KBM-7 (cell line): ENCODE data around the gene MTRF1.

Experiments
- DNase-seq: peaks from one replicate; pipeline ENCODE4 v3.0.0-alpha.2; 2015
- in situ Hi-C: fragments of 300-500 bp; cut with MboI; formaldehyde crosslinking; loops from 2 replicates; pipeline ENCODE4 v1.14.3; 2020; ENCODE audit warnings: low sequenced_read_pairs, low pct_unique_long_range_greater_than_20kb, mixed read lengths

The MTRF1 gene

DNA sequence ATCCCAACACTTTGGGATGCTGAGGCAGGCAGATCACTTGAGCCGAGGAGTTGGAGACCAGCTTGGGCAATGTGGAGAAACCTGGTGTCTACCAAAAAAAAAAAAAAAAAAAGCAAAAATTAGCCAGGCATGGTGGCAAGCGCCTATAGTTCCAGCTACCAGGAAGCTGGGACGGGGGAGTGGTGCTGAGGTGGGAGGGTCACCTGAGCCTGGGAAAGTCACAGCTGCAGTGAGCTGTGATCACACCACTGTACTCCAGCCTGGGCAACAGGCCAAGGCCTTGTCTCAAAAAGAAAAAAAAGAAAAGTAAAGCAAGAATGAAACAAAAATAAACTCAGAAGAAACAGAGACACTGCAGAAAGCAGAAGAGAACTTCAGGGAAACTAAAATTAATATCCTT is 31.6 kb downstream of the MTRF1 start:
- in situ Hi-C loops, result no loop called here
- DNase-seq, result peak; percentile 25

DNA sequence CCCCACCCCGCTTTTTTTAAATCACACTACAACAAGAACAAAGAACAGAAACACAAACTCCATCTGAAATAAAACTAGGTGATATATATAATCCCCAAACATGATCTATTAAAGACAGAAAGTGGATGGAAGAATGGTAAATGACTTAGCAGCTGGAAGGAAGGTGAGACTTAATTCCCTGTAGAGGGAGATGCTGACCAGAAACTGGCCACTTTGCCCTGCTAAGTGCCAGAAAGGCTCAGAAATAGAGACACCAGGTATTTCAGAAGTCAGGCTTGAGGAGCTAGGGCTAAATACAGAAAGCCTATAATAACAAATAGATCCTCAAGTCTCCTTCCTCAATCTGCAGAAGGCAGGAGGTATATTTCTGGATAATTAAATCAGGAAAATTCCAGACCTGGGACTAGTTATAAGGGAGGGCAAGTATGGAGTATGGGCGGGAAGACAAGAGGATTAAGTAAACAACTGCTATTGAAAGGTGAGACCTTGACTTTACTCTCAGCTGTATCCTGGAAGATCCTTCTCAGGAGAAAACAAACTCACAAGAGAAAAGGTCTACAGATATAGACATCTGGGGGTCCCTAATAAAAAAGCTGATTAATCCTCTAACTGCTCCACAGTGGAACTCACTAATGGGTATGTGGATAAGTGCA is 32.2 kb downstream of the MTRF1 start:
- DNase-seq, result no peak
- in situ Hi-C loops, result no loop called here

DNA sequence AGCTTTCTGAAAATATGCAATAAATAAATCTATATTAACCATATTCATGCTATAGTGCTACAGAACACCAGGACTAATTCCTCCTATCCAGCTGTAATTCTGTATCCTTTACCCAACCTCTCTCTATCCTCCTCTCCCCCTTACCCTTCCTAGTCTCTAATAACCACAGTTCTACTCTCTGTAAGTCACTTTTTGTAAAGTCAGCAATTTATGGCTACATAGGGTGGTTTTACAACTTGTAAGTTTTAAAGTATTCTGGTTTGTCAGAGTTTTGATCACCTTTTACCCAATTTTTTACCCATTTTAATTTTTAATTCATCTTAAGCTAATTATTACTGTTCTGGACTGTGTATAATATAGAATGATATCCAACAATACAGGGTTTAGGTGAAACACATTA is 34.0 kb downstream of the MTRF1 start:
- in situ Hi-C loops, result no loop called here
- DNase-seq, result no peak

DNA sequence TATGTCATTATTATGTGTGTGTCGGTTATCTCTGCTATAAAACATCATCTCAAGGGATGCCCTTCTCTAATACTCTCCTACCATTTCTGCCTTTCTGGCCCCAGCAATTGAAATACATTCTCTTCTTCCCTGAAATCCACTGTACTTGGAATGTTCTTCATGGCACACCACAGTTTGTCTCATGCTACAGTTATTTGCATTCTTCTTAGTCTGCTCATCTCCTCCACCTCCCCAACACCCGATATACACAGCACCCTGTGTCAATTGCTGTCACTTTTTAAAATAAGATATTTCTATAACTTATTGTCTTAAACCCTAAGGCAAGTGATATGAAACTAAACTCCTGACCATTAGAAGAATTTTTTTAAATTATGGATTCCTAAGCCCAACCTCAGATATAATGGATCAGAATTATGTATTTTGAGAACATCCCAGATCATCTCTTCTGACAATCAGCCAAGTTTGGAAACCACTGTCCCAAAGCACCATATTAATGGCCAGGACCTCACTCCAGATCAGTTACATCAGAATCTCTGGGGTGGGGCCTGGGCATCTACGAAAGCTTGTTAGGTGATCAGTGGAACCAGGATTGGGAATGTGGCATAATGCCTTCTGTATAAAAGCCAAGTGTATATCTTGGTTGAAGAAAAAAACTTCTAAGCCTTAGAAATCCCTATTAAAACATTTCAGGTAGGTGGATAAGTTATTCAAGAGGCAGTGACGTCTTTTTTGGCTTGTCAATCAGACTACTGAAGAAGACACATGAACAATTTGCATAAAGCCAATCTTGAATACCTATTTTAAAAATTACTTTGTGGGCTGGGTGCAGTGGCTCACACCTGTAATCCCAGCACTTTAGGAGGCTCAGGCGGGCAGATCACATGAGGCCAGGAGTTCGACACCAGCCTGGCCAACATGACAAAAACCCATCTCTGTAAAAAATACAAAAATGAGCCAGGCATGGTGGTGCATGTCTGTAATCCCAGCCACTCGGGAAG is 39.0 kb downstream of the MTRF1 start:
- in situ Hi-C loops, result no loop called here
- no peak for DNase-seq

DNA sequence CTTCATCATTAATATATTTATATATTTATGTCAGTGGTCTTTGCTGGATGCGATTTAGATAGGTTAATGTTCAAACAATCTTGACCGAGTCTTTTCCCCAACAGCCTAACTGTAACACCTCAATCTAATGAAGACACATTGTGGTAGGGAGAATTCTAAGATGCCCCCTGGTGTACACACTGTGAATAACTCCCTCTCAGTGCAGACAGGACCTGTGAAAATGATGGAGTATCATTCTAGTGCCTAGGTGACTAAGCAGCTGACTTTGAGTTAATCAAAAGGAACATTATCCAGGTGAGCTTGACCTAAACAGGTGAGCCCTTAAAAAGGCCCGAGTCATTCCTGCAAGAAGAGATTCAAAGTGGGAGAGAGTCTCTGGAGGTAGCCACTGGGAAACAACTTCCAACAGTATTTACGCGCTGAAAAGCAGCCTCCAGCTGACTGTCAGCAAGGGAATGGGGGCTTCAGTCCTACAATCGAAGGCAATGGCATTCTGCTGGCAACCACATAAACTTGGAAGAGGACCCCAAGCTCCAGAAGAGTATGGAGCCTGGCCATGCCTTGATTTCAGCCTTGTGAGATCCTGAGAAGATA is 41.0 kb downstream of the MTRF1 start:
- peak; percentile 71 for DNase-seq
- in situ Hi-C loops, result no loop called here

DNA sequence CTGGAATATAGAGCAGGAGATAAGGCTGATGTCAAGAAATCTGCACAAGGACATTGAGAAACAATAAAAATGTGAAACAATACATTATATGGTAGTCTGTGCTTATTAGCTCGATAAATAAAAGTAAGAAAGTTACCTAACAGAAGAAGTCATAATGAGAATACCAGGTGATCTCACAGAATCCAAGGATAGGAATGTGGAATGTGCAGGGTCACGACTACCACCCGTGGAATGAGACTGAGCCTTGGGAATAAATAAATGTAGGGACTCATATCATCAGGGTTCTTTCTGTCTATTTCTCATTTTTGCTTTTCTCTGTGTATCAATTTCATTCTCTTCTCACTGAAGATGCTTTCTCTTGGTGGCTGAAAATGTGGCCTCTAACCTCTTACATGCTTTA is 43.0 kb downstream of the MTRF1 start:
- in situ Hi-C loops, result no loop called here
- DNase-seq, result no peak

DNA sequence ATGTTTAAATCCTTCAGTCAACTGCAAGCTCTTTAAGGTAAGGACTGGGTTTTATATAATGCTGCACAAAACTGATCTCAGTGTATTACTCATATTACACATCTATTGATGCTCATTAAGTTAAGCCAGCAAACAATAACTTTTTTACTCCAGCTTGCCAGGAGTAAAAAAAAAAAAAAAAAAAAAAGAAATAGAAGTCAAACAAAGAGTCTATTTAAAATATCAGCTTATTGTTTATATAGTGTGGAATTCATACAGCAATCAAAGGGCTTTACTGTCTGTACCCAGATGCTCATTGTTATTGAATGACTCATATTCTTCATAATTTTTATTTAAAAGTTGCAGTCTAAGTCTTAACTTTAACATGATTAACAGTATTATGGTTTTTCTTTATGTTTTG is 47.2 kb downstream of the MTRF1 start:
- in situ Hi-C loops, result no loop called here
- no peak for DNase-seq

DNA sequence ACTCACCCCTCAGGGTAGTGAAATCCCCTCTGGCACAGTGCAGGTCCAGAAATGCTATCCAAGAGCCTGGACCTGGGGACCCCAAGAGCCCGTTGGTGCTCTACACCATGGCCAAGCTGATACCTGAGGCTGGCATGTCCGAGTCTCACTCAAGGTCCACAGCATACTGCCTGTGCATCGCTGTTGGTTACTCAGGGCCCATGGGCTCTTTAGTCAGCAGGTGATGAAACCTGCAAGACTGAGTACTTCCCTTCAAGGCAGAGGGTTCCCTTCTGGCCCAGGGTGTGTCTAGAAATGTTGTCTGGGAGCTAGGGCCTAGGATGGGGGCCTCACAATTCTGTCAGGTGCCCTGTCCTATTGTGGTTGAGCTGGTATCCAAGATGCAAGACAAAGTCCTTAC is 49.5 kb downstream of the MTRF1 start:
- in situ Hi-C loops, result no loop called here
- no peak for DNase-seq

DNA sequence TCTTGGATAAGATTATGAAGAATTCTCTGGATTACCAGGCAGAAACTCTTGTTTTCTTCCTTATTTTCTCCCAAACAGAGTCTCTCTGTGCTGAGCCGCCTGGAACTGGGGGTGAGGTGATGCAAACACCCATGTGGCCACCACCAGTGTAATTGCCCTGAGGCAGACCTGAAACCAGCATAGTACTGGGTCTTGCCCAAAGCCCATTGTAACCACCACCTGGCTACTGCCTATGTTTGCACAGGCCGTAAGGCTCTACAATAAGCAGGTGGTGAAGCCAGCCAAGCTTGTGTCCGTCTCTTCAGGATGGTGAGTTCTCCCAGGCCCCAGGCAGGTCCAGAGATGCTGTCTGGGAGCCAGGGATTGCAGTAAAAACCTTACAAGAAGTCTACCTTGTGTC is 50.1 kb downstream of the MTRF1 start:
- in situ Hi-C loops, result no loop called here
- no peak for DNase-seq

DNA sequence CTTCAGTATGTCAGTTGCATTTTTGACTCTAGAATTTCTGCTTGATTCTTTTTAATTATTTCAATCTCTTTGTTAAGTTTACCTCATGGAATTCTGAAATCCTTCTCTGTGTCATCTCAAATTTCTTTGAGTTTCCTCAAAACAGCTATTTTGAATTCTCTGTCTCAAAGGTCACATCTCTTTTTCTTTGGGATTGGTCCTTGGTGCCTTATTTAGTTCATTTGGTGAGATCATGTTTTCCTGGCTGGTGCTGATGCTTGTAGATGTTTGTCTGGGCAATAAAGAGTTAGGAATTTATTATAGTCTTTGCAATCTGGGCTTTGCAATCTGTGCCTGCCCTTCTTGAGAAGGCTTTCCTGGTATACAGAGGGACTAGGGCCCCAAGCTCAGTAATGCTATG is 50.5 kb downstream of the MTRF1 start:
- DNase-seq, result no peak
- in situ Hi-C loops, result no loop called here

DNA sequence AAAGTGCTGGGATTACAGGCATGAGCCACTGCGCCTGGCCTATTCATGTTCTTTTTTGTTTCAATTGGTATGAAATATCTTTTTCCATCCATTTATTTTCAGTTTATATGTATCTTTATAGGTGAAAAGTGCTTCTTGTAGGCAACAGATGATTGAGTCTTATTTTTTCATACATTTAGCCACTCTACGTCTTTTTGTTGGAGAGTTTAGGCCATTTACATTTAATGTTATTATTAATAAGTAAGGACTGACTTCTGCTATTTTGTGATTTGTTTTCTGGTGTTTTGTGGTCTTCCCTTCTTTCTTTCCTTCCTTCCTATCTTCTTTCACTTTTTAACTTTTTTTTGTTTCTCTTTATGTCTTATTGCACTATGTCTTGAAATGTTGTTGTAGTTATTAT is 52.3 kb downstream of the MTRF1 start:
- no peak for DNase-seq
- in situ Hi-C loops, result no loop called here

DNA sequence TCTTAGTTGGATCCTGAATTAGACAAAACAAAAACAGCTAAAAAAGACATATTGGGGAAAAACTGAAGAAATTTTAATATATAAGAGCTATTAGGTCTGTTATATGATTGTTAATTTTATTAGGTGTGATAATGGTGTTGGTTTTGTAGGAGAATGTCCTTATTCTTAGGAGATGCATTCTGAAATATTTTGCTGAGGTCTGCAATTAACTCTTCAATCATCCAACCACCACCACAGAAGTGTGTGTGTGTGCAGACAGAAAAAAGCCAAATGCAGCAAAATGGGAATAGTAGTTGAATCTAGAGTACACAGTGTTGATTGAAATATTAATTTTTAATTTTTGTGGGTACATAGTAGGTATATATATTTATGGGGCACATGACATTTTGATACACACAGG is 56.9 kb downstream of the MTRF1 start:
- in situ Hi-C loops, result no loop called here
- DNase-seq, result no peak

DNA sequence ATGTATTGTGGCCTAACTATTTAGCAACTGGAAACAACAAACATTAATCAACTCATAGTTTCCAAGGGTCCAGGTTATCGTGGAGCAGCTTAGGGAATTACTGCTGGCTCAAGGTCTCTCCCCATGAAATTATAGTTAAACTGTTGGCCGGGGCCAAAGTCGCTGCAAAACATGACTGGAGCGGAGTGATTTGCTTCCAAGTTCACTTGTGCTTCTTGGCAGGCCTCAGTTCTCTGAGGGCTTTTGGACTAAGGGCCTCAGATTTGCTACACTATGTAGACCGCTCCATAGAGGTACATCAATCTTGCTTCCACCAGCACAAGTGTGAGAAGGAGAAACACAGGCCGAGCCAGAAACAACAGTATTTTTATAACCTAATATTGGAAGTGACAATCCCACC is 59.6 kb downstream of the MTRF1 start:
- in situ Hi-C loops, result no loop called here

DNA sequence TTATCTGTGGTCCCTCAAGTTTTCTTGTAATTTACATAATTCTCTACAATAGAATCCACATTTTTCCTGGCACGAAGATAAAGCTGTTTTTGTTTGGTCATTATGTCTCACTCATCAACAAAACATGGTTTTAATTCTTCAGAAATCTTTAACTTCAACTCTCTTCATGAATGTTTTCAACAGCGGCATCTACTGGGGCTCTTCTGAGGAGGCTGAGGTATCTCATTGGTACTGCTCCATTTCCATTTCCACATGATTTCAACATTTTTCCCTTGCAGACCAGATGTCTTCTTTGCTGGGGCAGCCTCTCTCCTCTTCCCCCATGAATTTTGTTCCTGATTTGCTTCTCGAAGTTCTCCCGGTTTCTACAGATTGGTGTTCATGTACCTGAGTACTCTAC is 63.2 kb downstream of the MTRF1 start:
- no peak for DNase-seq
- in situ Hi-C loops, result no loop called here

More for the DNA sequence above, 59.6 kb downstream of the MTRF1 start:
- no peak for DNase-seq

DNA sequence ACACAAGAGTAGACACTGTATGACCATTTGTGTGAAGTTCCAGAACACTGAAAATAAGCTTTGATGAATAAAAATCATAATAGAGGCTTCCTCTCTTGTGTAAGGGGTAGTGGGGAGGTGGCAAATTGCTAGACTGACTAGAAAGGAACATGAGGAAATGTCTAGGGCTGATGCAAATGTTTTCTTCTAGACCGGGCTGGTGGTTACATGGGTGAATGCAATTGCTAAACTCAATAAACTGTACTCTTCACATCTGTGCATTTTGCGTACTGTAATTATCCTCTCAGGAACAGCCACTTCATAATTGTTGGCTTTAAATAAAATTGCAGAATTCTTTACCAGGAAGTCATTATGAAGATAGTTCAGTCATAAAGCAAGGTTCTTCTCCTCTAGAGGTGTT is 63.9 kb downstream of the MTRF1 start:
- in situ Hi-C loops, result no loop called here
- peak; percentile 34 for DNase-seq

DNA sequence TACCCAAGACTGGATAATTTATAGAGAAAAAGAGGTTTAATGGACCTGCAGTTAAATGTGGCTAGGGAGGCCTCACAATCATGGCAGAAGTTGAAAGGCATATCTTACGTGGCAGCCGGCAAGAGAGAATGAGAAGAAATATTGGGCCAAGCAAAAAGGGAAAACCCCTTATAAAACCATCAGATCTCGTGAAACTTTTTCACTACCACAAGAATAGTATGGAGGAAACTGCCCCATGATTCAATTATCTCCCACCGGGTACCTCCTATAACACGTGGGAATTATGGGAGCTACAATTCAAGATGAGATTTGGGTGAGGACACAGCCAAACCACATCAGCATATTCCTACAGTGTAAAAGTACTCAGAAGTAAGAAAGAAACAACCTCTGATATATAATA is 64.3 kb downstream of the MTRF1 start:
- DNase-seq, result no peak
- in situ Hi-C loops, result no loop called here

DNA sequence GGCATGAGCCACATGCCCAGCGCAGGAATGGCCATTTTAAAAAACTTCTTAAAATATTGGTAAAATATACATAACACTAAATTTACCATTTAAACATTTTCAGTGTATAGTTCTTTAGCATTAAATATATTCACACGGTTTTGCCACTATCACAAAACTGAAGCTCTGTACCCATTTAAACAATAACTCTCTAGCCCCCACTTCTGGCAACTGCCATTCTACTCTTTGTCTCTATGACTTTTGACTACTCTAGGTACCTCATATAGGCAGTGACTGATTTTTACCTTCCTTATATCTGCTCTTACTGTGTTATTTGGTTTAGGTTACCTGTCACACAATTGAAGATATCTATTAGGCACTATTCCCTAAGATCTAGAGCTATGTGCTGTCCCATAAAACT is 66.8 kb downstream of the MTRF1 start:
- in situ Hi-C loops, result no loop called here

DNA sequence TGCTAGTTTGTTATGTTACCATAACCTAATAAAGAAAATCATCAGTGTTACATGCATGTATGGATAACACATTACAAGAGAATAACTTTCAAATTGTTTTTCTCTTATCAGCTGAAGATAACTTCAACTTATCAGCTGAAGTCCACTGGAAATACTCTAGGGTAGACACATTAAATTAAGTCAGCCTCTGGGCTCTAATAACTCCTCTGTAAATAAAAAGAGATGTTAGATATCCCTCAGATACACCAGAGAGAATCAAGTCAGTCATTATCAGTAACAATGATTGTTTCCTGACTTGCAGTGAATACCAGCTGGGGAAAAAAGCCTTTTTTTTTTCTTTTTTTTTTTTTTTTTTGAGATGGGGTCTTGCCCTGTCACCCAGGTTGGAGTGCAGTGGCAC is 67.4 kb downstream of the MTRF1 start:
- DNase-seq, result no peak
- in situ Hi-C loops, result no loop called here

More for the DNA sequence above, 66.8 kb downstream of the MTRF1 start:
- no peak for DNase-seq

DNA sequence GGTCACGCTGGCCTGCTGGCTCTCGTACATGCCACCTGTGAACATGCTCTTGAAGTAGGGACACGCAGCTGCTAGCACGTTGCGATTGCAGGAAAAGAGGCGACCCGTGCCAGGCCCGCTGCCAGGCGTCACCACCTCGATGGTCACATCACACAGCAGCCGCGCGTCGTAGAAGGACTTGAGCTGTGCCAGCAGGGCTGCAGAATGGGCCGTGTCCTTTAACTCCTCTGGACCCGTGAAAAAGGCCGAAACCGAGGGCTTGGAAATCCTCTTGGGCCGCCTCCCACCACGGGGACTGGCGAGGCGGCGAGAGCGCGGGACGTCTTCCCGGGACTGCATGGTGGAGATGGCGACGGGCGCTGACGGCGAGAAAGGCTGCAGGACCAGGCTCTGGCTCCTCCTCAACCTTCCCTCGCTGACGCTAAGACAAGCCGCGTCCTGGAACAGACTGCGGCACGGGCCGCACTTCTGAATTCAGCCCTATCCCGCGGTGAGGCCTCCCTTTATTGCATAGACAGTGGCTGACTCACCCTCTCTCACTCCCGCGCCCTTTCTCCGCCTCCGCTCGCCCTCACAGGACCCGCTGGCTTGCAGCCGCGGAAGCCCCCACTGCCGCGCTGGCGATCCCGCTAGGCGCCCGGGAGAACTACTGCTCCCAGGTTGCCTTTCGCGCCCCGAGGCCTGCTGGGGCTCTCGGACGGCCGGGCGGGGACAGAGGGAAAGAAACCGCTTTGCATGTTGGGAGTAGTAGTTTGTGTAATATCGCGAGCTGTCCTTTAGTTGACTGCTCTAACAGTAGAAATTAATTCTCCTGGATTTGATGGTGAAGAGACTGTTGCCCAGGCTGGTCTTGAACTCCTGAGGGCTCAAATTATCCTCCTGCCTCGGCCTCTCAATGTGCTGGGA is 69.2 kb downstream of the MTRF1 start, which contains the start of gene KBTBD7:
Gene KBTBD7, minus strand, starts transcription at position 651 of the 906 bp plus-strand sequence. Its CDS starts 312 bp downstream, at position 339.
- in situ Hi-C loops, result no loop called here
- DNase-seq, result peak; percentile 89
